Hepatic stellate cell (primary cell): ENCODE results near the gene NONO.
"Not testable (repeated sequence)": the region's sequence is repeated elsewhere in the genome, so short reads cannot be mapped to it uniquely, and the experiment has no call there.

Source experiments
- DNase-seq: peaks from one replicate; pipeline ENCODE4 v3.0.0; 2011; ENCODE audit warnings: low spot score

NONO gene

GRCh38 chrX:71291381-71291780, 7.9 kb downstream of the NONO start:
- no peak for DNase-seq

DNA sequence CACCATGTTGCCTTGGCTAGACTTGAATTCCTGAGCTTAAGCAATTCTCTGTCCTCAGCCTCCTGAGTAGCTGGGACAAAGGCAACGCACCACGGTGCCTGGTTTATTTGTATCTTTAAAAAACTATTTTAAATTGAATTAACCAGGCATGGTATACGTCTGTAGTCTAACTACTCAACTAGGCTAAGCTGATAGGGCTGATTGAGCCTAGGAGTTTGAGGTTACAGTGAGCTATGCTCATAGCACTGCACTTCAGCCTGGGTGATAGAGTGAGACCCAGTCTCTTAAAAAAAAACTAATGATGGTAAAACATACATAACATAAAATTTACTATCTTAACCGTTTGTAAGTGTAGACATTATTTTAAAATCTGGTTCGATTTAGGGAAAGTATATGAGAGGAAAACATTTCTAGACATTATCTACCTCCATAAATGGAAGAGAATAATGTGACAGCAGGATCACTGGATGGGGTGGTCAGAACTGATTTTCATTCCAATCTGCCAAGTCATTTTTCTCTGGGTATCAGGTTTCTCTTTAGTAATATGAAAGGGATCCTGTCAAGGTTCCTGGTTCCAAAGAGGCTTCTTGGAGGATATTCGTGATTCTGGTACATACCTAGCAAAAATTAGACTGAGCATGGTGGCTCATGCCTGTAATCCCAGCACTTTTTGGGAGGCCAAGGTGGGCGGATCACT, 9.4 kb downstream of the NONO start:
- peak; percentile 29 for DNase-seq

GRCh38 chrX:71296806-71297205, 13.4 kb downstream of the NONO start:
- no peak for DNase-seq

GRCh38 chrX:71298119-71298518, 14.7 kb downstream of the NONO start:
- DNase-seq: no peak

GRCh38 chrX:71300064-71300463, 16.6 kb downstream of the NONO start:
- DNase-seq: not testable (repeated sequence)

DNA sequence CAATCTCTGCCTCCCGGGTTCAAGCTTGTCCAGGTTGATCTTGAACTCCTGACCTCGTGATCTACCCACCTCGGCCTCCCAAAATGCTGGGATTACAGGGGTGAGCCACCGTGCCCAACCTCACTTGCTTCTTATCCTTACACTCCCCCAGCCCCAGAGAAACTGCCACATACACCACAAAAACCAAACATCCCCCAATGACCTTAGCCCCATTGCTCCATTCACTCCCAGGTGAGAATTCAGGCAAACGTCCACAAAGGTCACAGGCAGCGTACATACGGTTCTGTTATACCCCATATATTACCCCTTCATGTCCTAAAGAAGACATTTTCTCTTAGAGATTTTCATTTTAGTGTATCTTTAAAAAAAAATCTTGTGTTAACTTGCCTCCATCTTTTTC, 17.1 kb downstream of the NONO start:
- DNase-seq: not testable (repeated sequence)

GRCh38 chrX:71301195-71301924, 17.9 kb downstream of the NONO start, which contains the start of gene ITGB1BP2:
ITGB1BP2 (plus strand) TSS chrX:71301750; CDS start chrX:71301807, 57 bp downstream.
- peak; percentile 47 for DNase-seq

DNA sequence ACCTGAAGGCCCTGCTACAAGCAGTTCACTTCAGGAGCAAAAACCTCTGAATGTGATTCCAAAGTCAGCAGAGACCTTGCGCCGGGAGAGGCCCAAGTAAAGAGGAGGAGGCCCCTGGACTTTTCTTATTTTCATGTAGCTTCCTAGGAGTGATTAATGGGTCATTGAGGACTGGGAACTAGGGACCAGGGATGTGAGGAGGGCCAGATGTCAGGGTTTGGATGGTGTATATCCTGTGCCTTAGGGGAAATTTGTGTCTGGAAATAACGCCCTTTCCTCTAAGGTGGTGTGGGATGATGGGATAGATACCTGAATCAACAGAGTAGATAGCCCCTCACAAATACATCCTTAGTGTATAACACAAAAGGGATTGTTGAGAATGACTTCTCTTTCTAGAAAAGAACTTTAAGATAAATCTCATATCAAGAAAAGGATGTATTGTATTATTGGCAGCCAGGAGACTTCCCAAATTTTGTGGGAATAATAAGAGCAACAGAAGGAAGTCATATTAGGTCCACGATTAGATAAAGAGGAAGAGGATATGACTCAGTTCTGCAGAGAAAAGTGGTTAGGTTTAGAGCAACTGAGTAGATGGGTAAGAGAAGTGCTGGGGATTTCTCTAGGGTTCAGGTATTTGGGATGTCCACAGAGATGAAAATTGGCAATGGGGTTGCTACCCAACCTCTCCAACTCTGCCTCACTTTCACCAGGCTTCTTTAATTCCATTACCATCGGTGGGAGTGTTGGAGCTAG, 19.2 kb downstream of the NONO start:
- DNase-seq: no peak

DNA sequence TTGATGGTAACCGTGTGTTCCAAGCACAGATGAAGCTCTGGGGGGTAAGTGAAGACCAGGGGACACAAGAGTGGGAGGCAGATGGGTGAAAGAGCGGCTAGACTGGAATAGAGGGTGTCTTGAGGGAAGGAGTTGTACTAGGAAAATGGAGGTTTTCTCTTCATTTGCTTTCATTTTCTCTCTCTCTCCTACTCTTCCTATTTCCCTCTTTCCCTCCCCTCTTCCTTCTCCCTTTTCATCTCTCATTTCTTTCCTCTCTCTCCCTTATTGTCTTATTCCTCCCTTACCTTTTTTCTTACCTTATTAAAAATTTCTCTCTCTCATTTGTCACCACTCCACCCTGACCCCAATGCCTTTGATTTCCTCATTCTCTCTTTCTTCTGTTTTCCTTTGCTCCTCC, 21.1 kb downstream of the NONO start:
- no peak for DNase-seq

- peak; percentile 26 for DNase-seq
These were observed 32.5 kb downstream of the NONO start for GRCh38 chrX:71315917-71316316.

GRCh38 chrX:71316959-71317358, 33.5 kb downstream of the NONO start:
- DNase-seq: not testable (repeated sequence)

DNA sequence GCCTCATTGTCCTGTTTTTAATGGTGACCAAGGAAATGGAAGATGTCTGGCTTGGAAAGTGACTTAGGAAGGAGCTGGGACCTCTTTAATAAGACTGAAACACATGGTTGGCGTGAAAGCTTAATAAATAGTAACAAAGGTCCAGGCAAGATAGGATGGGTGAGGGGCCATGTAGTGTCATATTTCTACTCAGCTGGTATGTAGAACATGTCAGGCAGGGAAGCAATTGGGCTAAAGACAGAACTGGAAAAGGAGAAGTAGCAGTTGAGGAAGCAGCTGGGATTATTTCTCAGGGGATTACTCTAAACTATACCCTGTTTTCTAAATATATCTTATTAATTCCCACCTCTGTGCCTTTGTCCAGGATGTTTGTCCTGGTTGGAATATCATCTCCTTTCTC, 36.7 kb downstream of the NONO start:
- no peak for DNase-seq

DNA sequence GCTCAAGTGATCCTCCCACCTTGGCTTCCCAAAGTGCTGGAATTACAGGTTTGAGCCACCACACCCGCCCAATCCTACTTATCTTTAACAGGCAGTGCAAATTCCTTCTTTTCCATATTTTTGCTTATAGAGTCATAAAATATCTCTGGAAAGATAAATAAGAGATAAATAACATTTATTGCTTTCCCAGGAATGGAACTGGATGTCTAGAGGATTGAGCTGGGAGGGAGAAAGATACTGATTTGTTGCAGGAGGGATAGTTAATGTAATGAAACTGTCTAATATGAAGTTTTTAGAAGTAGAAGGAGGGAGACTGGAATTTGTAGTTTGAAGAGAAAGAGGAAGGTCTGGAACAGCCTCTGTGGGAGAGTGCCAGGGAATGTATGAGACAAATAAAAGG, 38.3 kb downstream of the NONO start:
- no peak for DNase-seq

- not testable (repeated sequence) for DNase-seq
These were observed 41.0 kb downstream of the NONO start for GRCh38 chrX:71324452-71324851.

DNA sequence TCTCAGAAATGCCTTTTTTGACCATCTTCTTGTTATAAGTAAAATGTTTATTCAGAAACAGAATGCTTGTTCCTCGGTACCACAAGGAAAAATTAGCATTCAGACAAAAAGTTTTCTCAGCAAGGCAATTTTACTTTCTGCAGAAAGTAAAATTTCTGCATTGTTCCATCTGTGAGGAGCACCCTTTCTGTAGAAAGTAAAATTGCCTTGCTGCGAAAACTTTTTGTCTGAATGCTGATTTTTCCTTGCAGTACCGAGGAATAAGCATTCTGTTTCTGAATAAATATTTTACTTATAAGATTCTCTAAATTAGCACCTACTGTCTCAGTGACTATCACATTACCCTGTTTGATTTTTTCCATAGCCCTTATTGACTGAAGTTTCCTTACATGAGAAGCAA, 43.0 kb downstream of the NONO start:
- DNase-seq: no peak

GRCh38 chrX:71349151-71349665, 65.8 kb downstream of the NONO start:
- not testable (repeated sequence) for DNase-seq

DNA sequence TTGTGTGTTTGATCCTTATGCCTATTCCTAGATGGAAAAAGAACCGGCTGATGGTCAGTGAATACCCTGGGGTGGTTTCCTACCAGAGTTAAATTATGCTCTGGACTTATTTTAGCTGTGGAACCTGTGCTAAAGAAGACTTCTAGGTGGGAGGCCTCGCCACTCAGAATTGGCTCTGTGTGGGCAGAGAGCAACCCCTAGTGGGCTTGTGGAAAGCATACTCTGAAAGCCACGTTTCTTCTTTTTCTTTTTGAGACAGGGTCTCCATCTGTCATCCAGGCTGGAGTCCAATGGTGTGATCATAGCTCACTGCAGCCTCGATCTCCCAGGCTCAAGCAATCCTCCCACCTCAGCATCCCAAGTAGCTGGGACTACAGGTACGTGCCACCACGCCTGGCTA, 66.4 kb downstream of the NONO start:
- DNase-seq: not testable (repeated sequence)
